H9 (cell line): ENCODE results near the gene DUSP6. TPM values are rescaled to one million over a fixed set of nuclear protein-coding genes. Genes with fewer than 3 reads are reported as not detected.

Experiments used
- DNase-seq: peaks from one replicate; pipeline ENCODE4 v3.0.0-alpha.2; 2017
- H2AFZ ChIP-seq: one replicate; pipeline ENCODE4 v1.6.1; 2013; ENCODE audit warnings: mild to moderate bottlenecking, low read length, control low read depth, moderate library complexity
- H2AK5ac ChIP-seq: 2 replicates; pipeline ENCODE4 v1.6.1; 2013; ENCODE audit warnings: low read length, control low read depth, mixed read lengths; ENCODE audit not compliant: insufficient read length
- H2BK120ac ChIP-seq: one replicate; pipeline ENCODE4 v1.6.1; 2013; ENCODE audit warnings: low read depth, mild to moderate bottlenecking, low read length, control low read depth, inconsistent platforms; ENCODE audit not compliant: poor library complexity, severe bottlenecking
- H2BK12ac ChIP-seq: 2 replicates; pipeline ENCODE4 v1.6.1; 2013; ENCODE audit warnings: low read length, control low read depth, mixed read lengths, low read depth; ENCODE audit not compliant: insufficient read length
- H2BK15ac ChIP-seq: 2 replicates; pipeline ENCODE4 v1.6.1; 2013; ENCODE audit warnings: low read depth, low read length, control low read depth
- H2BK20ac ChIP-seq: one replicate; pipeline ENCODE4 v1.6.1; 2013; ENCODE audit warnings: low read depth, mild to moderate bottlenecking, low read length, control low read depth, inconsistent platforms; ENCODE audit not compliant: poor library complexity, severe bottlenecking
- H2BK5ac ChIP-seq: 2 replicates; pipeline ENCODE4 v1.6.1; 2013; ENCODE audit warnings: low read length, control low read depth, mixed read lengths; ENCODE audit not compliant: insufficient read length
- H3K14ac ChIP-seq: 2 replicates; pipeline ENCODE4 v1.6.1; 2013; ENCODE audit warnings: low read length, control low read depth; ENCODE audit not compliant: insufficient read depth
- H3K18ac ChIP-seq: 2 replicates; pipeline ENCODE4 v1.6.1; 2013; ENCODE audit warnings: low read depth, mild to moderate bottlenecking, mixed read lengths, low read length, control low read depth; ENCODE audit not compliant: insufficient read length
- H3K23ac ChIP-seq: 2 replicates; pipeline ENCODE4 v1.6.1; 2013; ENCODE audit warnings: low read length, control low read depth, mixed read lengths, low read depth; ENCODE audit not compliant: insufficient read length
- H3K23me2 ChIP-seq: 2 replicates; pipeline ENCODE4 v1.6.1; 2013; ENCODE audit warnings: low read depth, mild to moderate bottlenecking, mixed read lengths, low read length, control low read depth; ENCODE audit not compliant: insufficient read length, poor library complexity, severe bottlenecking
- H3K27ac ChIP-seq: 2 replicates; pipeline ENCODE4 v1.5.1; 2013; ENCODE audit warnings: low read length, control low read depth, mixed read lengths, low read depth; ENCODE audit not compliant: insufficient read length
- H3K27me3 ChIP-seq: 2 replicates; pipeline ENCODE4 v1.6.1; 2013; ENCODE audit warnings: low read length, control low read depth, inconsistent platforms; ENCODE audit not compliant: insufficient read depth
- H3K4ac ChIP-seq: 2 replicates; pipeline ENCODE4 v1.6.1; 2013; ENCODE audit warnings: low read depth, mild to moderate bottlenecking, control low read depth, inconsistent platforms, low read length, moderate library complexity
- H3K4me1 ChIP-seq: 2 replicates; pipeline ENCODE4 v1.6.1; 2013; ENCODE audit warnings: low read length, control low read depth, inconsistent platforms; ENCODE audit not compliant: insufficient read depth
- H3K4me2 ChIP-seq: 2 replicates; pipeline ENCODE4 v1.6.1; 2013; ENCODE audit warnings: low read length, control low read depth, mixed read lengths; ENCODE audit not compliant: insufficient read length, insufficient read depth
- H3K56ac ChIP-seq: 2 replicates; pipeline ENCODE4 v1.6.1; 2013; ENCODE audit warnings: low read depth, mild to moderate bottlenecking, mixed read lengths, low read length, control low read depth; ENCODE audit not compliant: insufficient read length
- H3K79me1 ChIP-seq: 2 replicates; pipeline ENCODE4 v1.6.1; 2013; ENCODE audit warnings: low read depth, mild to moderate bottlenecking, moderate library complexity, low read length, control low read depth, inconsistent platforms; ENCODE audit not compliant: insufficient read depth, poor library complexity, severe bottlenecking
- H3K79me2 ChIP-seq: 2 replicates; pipeline ENCODE4 v1.6.1; 2013; ENCODE audit warnings: low read length, control low read depth, inconsistent platforms; ENCODE audit not compliant: insufficient read depth
- H3K9ac ChIP-seq: 2 replicates; pipeline ENCODE4 v1.6.1; 2013; ENCODE audit warnings: low read length, control low read depth, mixed read lengths; ENCODE audit not compliant: insufficient read length; ENCODE audit errors: extremely low read depth
- H3K9me3 ChIP-seq: one replicate; pipeline ENCODE4 v1.6.1; 2013; ENCODE audit warnings: low read depth, low read length, inconsistent platforms; ENCODE audit not compliant: control insufficient read depth
- H3T11ph ChIP-seq: one replicate; pipeline ENCODE4 v1.6.1; 2013; ENCODE audit warnings: mild to moderate bottlenecking, low read length, control low read depth, inconsistent platforms
- H4K20me1 ChIP-seq: one replicate; pipeline ENCODE4 v1.6.1; 2013; ENCODE audit not compliant: control insufficient read depth, insufficient read length, insufficient read depth
- H4K5ac ChIP-seq: 2 replicates; pipeline ENCODE4 v1.6.1; 2013; ENCODE audit warnings: low read depth, mild to moderate bottlenecking, mixed read lengths, low read length, control low read depth; ENCODE audit not compliant: insufficient read length
- H4K8ac ChIP-seq: replicated peaks from 2 replicates; pipeline ENCODE4 v1.6.1; 2013; ENCODE audit warnings: low read length, control low read depth, mixed read lengths, low read depth; ENCODE audit not compliant: insufficient read length
- H4K91ac ChIP-seq: 2 replicates; pipeline ENCODE4 v1.6.1; 2013; ENCODE audit warnings: low read depth, mild to moderate bottlenecking, moderate library complexity, mixed read lengths, low read length, control low read depth; ENCODE audit not compliant: insufficient read length
- H3K27ac Mint-ChIP-seq, 3 experiments: 2 replicates in 2 of 3; 3 replicates in 1 of 3; pipeline ENCODE4 v1.8.0; 2020 to 2021; ENCODE audit warnings: mixed read lengths in 3 of 3, mild to moderate bottlenecking in 1 of 3, moderate library complexity in 1 of 3
- H3K27me3 Mint-ChIP-seq: 2 replicates; pipeline ENCODE4 v1.8.0; 2021; ENCODE audit warnings: low read depth, mild to moderate bottlenecking, moderate library complexity, mixed read lengths
- H3K36me3 Mint-ChIP-seq, 3 experiments: 2 replicates in 2 of 3; 3 replicates in 1 of 3; pipeline ENCODE4 v1.8.0; 2020 to 2021; ENCODE audit warnings: low read depth in 3 of 3, mixed read lengths in 3 of 3; ENCODE audit not compliant: insufficient read depth in 1 of 3
- H3K4me1 Mint-ChIP-seq, 2 experiments: 2 replicates each; pipeline ENCODE4 v1.8.0; 2020; ENCODE audit warnings: mixed read lengths in 2 of 2
- H3K4me3 Mint-ChIP-seq, 2 experiments: 2 replicates in 1 of 2; 3 replicates in 1 of 2; pipeline ENCODE4 v1.8.0; 2020 to 2021; ENCODE audit warnings: mild to moderate bottlenecking in 2 of 2, mixed read lengths in 2 of 2, moderate library complexity in 1 of 2
- H3K9me3 Mint-ChIP-seq, 2 experiments: 2 replicates in 1 of 2; 3 replicates in 1 of 2; pipeline ENCODE4 v1.8.0; 2020; ENCODE audit warnings: mild to moderate bottlenecking in 2 of 2, mixed read lengths in 2 of 2, moderate library complexity in 1 of 2
- CTCF ChIP-seq: fragments of 200-600 bp; sonication (generic); conservative IDR thresholded peaks from 3 replicates; pipeline ENCODE4 v1.8.0; 2021; ENCODE audit warnings: antibody characterized with exemption, mild to moderate bottlenecking
- WGBS: extraction: QIAGEN DNeasy Blood & Tissue Kit; methylation state at CpG from one replicate; pipeline ENCODE4 v1.1.7; 2013; ENCODE audit warnings: missing lambda C conversion rate, low lambda C conversion rate, mixed read lengths; ENCODE audit not compliant: insufficient read length; ENCODE audit errors: extremely low coverage; 5-methylcytosine and 5-hydroxymethylcytosine counted together
- total RNA-seq: library from RNA; stranded (reverse); gene quantifications from 2 replicates; pipeline ENCODE4 v1.2.1, GENCODE V29; 2021

Gene DUSP6
- total RNA-seq, 1 experiment from 2014 or later = 35.3 TPM

- H3K27ac Mint-ChIP-seq = no peak overlapping the region; a peak in 1 of 7 replicates
Measured at GRCh38 chr12:89316705-89317139, 35.6 kb downstream of the DUSP6 start.

More at GRCh38 chr12:89316705-89317139, 35.6 kb downstream of the DUSP6 start:
- no peak for DNase-seq
- Mint-ChIP-seq H3K36me3 (no peaks in the 10 kb centered on the region), H3K4me3 (no peak overlapping the region), H3K27me3 (peaks cover 5% of the 10 kb centered on the region), H3K9me3 (no peaks in the 10 kb centered on the region), H3K4me1 (peaks cover 11 to 18% of the 10 kb centered on the region in 2 experiments)
- Histone ChIP-seq H2BK20ac (no peak overlapping the region), H3K27me3 (no peaks in the 10 kb centered on the region), H3K79me1 (no peaks in the 10 kb centered on the region), H4K5ac (no peak overlapping the region), H3K4me1 (no peaks in the 10 kb centered on the region; the same call in 1 of the 2 replicates), H3K79me2 (no peaks in the 10 kb centered on the region), H3K4me2 (no peak overlapping the region), H3K18ac (no peak overlapping the region), H2BK5ac (no peak overlapping the region), H4K8ac (no peak overlapping the region), H3K14ac (no peak overlapping the region), H3K9me3 (no peaks in the 10 kb centered on the region), H3K23me2 (no peaks in the 10 kb centered on the region), H3T11ph (no peak overlapping the region), H2AK5ac (no peak overlapping the region), H3K56ac (no peak overlapping the region), H3K4ac (no peak overlapping the region), H2BK120ac (no peak overlapping the region), H3K9ac (no peak overlapping the region), H3K23ac (no peak overlapping the region), H4K91ac (no peak overlapping the region), H2BK12ac (no peak overlapping the region), H2BK15ac (no peak overlapping the region), H3K27ac (no peak overlapping the region), H2AFZ (peak overlapping the region; percentile 40), H4K20me1 (no peaks in the 10 kb centered on the region)
- no CpG with 5 or more reads among the region's 4 CpGs for WGBS
- no peak for TF ChIP-seq CTCF
